GM23248 (cell line): ENCODE results near the gene GATD1. TPM values are rescaled to one million over a fixed set of nuclear protein-coding genes. Genes with fewer than 3 reads are reported as not detected.

Experiments used
- DNase-seq: peaks from one replicate; pipeline ENCODE4 v3.0.0-alpha.2; 2015
- H2AFZ ChIP-seq: fragments of 200-600 bp; sonication (generic); 2 replicates; pipeline ENCODE4 v1.6.1; 2016; ENCODE audit warnings: antibody characterized with exemption
- H3F3A ChIP-seq: fragments of 200-600 bp; sonication (generic); 2 replicates; pipeline ENCODE4 v1.6.1; 2016; ENCODE audit warnings: mild to moderate bottlenecking, antibody characterized with exemption, mixed run types; ENCODE audit not compliant: insufficient read depth
- H3K27ac ChIP-seq: fragments of 200-600 bp; sonication (generic); 2 replicates; pipeline ENCODE4 v1.5.1; 2016; ENCODE audit warnings: mild to moderate bottlenecking
- H3K27me3 ChIP-seq: fragments of 200-600 bp; sonication (generic); replicated peaks from 2 replicates; pipeline ENCODE4 v1.6.1; 2016; ENCODE audit warnings: mild to moderate bottlenecking; ENCODE audit not compliant: insufficient read depth
- H3K36me3 ChIP-seq: fragments of 200-600 bp; sonication (generic); 2 replicates; pipeline ENCODE4 v1.6.1; 2016; ENCODE audit warnings: low read depth, mild to moderate bottlenecking
- H3K4me1 ChIP-seq: fragments of 200-600 bp; sonication (generic); 2 replicates; pipeline ENCODE4 v1.6.1; 2016; ENCODE audit warnings: mild to moderate bottlenecking; ENCODE audit not compliant: insufficient read depth
- H3K4me2 ChIP-seq: fragments of 200-600 bp; sonication (generic); one replicate; pipeline ENCODE4 v1.6.1; 2016; ENCODE audit warnings: mild to moderate bottlenecking; ENCODE audit not compliant: unreplicated experiment
- H3K4me3 ChIP-seq: fragments of 200-600 bp; sonication (generic); 2 replicates; pipeline ENCODE4 v1.5.1; 2016; ENCODE audit warnings: mild to moderate bottlenecking
- H3K79me2 ChIP-seq: fragments of 200-600 bp; sonication (generic); 2 replicates; pipeline ENCODE4 v1.6.1; 2016; ENCODE audit warnings: mild to moderate bottlenecking; ENCODE audit not compliant: insufficient read depth
- H3K9ac ChIP-seq: fragments of 200-600 bp; sonication (generic); 2 replicates; pipeline ENCODE4 v1.6.1; 2016; ENCODE audit warnings: mild to moderate bottlenecking
- H3K9me2 ChIP-seq: fragments of 200-600 bp; sonication (generic); 2 replicates; pipeline ENCODE4 v1.6.1; 2016; ENCODE audit warnings: mixed run types, mild to moderate bottlenecking, moderate library complexity; ENCODE audit not compliant: insufficient read depth
- H3K9me3 ChIP-seq: fragments of 200-600 bp; sonication (generic); one replicate; pipeline ENCODE4 v1.6.1; 2017; ENCODE audit warnings: low read depth
- H4K20me1 ChIP-seq: fragments of 200-600 bp; sonication (generic); 2 replicates; pipeline ENCODE4 v1.6.0; 2016; ENCODE audit not compliant: insufficient read depth
- EZH2 ChIP-seq: fragments of 200-600 bp; sonication (generic); IDR thresholded peaks from 2 replicates; pipeline ENCODE4 v1.6.1; 2018; ENCODE audit warnings: antibody characterized with exemption, mild to moderate bottlenecking; ENCODE audit not compliant: insufficient read depth, poor library complexity, severe bottlenecking
- EZH2phosphoT487 ChIP-seq: fragments of 200-600 bp; sonication (generic); IDR thresholded peaks from 2 replicates; pipeline ENCODE4 v1.6.1; 2018; ENCODE audit warnings: antibody characterized with exemption, moderate library complexity, mild to moderate bottlenecking, low read depth; ENCODE audit not compliant: insufficient read depth
- WGBS, 2 experiments: methylation state at CpG; one replicate each; pipeline ENCODE4 v1.1.6; 2015 to 2017; ENCODE audit warnings: low lambda C conversion rate in 2 of 2, low coverage in 1 of 2; ENCODE audit errors: missing lambda C conversion rate in 2 of 2; 5-methylcytosine and 5-hydroxymethylcytosine counted together
- in situ Hi-C: fragments of 300-500 bp; cut with MboI; formaldehyde crosslinking; loops from 2 replicates; pipeline ENCODE4 v1.15.0; 2020
- polyA plus RNA-seq: library from polyadenylated mRNA; unstranded; fragments of >200 nt; fragmentation: Nextera tagmentation; extraction: Ambion mirVana; gene quantifications from 2 replicates; pipeline ENCODE4 v1.2.1, GENCODE V29; 2016
- total RNA-seq: library from RNA; depleted of rRNA; stranded (reverse); fragments of >200 nt; shearing (Covaris generic); gene quantifications from 2 replicates; pipeline ENCODE4 v1.2.3, GENCODE V29; 2014

Gene GATD1
- total and polyA plus RNA-seq, 2 experiments from 2014 or later = 27.0 to 45.0 TPM

DNA sequence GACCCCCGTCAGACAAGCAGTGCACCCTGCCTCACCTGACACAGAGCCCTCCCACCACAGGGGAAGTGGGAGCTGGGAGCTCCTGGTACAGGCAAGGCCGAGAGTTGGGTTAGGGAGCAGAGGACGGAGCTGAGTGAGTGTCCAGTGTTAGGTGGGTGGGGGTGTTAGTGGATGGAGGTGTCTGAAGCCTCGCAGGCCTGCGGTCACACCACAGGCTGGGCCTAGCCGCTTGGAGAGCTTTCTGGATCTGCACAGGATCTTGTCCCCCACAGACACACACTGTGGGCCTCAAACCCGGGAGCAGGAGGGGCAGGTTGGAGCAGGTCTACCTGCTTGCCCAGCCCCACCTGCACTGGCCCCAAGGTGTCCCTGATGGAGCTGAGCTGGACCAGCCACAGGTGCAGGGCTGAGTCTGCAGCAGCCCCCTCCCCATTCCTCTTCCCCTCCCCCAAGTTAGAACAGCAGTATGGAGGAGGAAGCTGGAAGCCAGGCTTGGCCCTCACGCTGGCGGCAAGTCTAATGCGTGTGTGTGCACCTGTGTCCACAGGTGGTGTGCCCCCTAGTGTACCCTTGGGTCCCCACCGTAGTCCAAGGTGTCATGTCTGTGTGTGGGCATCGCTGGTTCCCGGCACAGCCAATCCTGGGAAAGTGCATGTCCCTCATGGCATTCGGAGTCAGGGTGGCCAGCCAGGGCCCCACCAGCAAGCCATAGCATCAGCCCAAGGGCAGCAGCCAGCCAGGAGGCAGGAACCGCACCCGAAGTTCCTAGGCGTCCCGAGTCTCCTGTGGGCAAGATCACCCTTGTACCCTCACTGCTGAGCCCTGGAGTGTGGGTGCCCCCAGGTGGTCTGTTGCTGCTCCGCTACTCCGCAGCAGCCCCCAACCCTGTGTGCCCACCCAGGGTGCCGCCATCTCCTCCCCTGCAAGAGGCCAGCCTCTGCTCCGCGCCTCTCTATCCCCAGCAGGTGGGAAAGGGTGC, 2.0 kb upstream of the GATD1 start:
- Histone ChIP-seq H3K79me2 (peaks cover 59% of the 10 kb centered on the region), H3K27ac (no peak overlapping the region)

DNA sequence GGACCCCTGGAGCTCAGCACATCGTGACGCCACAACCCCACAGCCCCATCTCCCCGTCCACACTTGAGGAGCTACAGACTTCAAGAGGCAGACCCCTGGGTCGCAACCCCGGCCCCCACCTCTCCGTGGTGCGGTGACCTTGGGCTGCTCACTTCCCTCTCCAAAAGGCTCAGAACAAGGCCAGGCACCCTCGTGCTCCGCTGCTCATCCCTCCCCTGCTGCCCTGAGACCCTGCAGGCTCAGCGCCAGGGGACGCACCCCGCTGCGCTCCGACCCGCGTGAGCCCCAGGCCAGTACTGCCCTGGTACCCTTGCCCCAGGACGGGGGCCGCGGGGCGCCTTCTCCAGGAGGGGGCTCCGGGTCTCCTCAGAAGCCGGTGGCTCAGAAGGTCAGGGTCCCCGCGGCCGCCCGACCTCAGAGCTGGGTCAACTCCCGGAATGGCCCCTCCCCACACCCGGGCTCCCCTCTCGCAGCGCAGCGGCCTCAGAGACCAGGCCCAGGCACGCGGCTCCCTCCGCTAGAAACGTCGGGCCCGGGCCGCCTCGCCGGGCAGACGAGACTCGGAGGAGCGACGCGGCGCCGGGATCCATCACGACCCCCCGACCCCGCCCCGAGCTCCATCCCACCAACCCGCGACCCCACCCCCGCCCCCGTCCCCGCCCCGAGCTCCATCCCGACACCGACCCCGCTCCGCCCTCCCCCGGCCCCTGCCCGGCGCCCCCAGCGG, 563 bp downstream of the GATD1 start:
- no peaks in the 10 kb centered on the region for H3K9me2 ChIP-seq
- no peaks in the 10 kb centered on the region for H3K36me3 ChIP-seq
- peak overlapping the region; percentile 86 for H3K4me3 ChIP-seq
- H3K9me3 ChIP-seq = no peaks in the 10 kb centered on the region
- H3K27me3 ChIP-seq = no peaks in the 10 kb centered on the region
- H3K27ac ChIP-seq = peak overlapping the region; percentile 56
- H2AFZ ChIP-seq = peak overlapping the region; percentile 84; the same call in 1 of the 2 replicates
- H3K79me2 ChIP-seq = peaks cover 84% of the 10 kb centered on the region
- H3K9ac ChIP-seq = peak overlapping the region; percentile 94
- no peaks in the 10 kb centered on the region for H4K20me1 ChIP-seq
- H3K4me1 ChIP-seq = peaks cover 15% of the 10 kb centered on the region
- peak overlapping the region; percentile 88 for H3K4me2 ChIP-seq
- 0 to 2% methylated on average over 38 to 60 of the region's 65 CpGs for WGBS, 2 experiments
- in situ Hi-C loops = no loop called here
- TF ChIP-seq EZH2 (no peak), EZH2phosphoT487 (no peak)
- DNase-seq = peak; percentile 73
- H3F3A ChIP-seq = 0 out of 2 replicates have a peak, but pooled peaks cover 3% of the 10 kb centered on the region

More for the DNA sequence above, 2.0 kb upstream of the GATD1 start:
- H3K9ac ChIP-seq = no peak overlapping the region
- H3F3A ChIP-seq = peaks cover 22% of the 10 kb centered on the region; the same call in 1 of the 2 replicates
- no peak overlapping the region for H3K4me2 ChIP-seq
- peaks cover 27% of the 10 kb centered on the region for H3K4me1 ChIP-seq
- H2AFZ ChIP-seq = no peak overlapping the region
- no peaks in the 10 kb centered on the region for H3K9me3 ChIP-seq
- H4K20me1 ChIP-seq = no peaks in the 10 kb centered on the region
- in situ Hi-C loops = no loop called here
- H3K4me3 ChIP-seq = no peak overlapping the region
- H3K36me3 ChIP-seq = no peaks in the 10 kb centered on the region
- no peaks in the 10 kb centered on the region for H3K9me2 ChIP-seq
- TF ChIP-seq EZH2 (no peak), EZH2phosphoT487 (no peak)
- WGBS, 2 experiments = 92 to 96% methylated on average over 23 of the region's 23 CpGs
- H3K27me3 ChIP-seq = no peaks in the 10 kb centered on the region
- DNase-seq = no peak

DNA sequence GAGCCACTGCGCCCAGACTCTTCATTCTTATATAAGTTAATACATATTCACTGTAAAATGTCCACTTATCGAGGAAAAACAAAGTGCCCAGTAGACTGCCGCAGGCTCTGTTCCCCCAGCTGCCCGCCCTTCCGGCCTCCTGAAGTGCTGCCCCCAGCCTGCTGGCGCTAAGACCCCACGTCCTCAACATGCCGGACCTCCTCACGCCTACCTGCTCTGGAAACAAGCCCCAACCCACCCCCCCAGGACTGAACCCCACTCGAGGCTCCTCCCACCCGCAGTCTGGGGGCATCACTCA, 1.1 kb downstream of the GATD1 start:
- no peaks in the 10 kb centered on the region for H3K9me2 ChIP-seq
- no peak overlapping the region for H2AFZ ChIP-seq
- H3K9me3 ChIP-seq = no peaks in the 10 kb centered on the region
- H3F3A ChIP-seq = 0 out of 2 replicates have a peak, but pooled peaks cover under 1% of the 10 kb centered on the region
- H3K4me1 ChIP-seq = peaks cover 15% of the 10 kb centered on the region
- peak overlapping the region; percentile 86 for H3K4me3 ChIP-seq
- in situ Hi-C loops = no loop called here
- TF ChIP-seq EZH2 = no peak
- TF ChIP-seq EZH2phosphoT487 = no peak
- H3K36me3 ChIP-seq = no peaks in the 10 kb centered on the region
- 5 to 9% methylated on average over 11 of the region's 11 CpGs for WGBS, 2 experiments
- peak overlapping the region; percentile 54 for H3K27ac ChIP-seq
- H3K4me2 ChIP-seq = peak overlapping the region; percentile 88
- H3K27me3 ChIP-seq = no peaks in the 10 kb centered on the region
- DNase-seq = peak; percentile 36
- peaks cover 87% of the 10 kb centered on the region for H3K79me2 ChIP-seq
- peak overlapping the region; percentile 94 for H3K9ac ChIP-seq
- no peaks in the 10 kb centered on the region for H4K20me1 ChIP-seq

DNA sequence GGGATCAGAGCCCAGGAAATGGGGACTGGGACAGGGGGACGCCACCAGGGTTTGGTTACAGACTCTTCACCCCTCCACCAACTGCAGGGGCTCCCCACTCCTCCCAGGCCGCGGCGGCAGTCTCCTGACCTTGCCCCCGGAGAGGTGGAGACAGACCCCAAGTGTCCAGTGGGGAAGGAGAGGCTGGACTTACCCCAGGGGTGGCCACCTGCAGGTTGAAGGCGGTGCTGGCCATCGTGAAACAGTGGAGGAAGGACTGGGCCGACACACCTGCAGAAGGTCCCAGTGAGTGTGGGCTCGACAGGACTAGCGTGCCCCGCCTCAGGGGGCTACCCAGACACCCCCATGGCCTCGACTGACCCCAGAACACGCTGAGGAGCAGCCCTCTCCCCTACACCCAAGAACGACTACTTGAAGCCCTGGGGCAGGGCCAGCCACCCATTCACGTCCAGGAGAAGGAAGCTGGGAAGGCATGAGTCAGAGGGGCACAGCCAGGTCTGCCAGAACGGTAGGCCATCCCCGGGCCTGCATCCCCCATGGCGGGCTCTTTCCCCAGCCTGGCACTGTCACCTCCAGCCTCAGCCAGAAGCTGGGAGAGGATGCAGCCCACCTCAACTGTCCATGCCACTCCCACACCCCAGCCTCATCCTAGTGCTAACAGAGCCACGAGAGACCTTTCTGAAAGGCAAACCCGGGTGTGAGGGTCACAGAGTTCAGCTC, 2.3 kb downstream of the GATD1 start:
- Histone ChIP-seq H3K4me2 (peak overlapping the region; percentile 88), H3F3A (no peaks in the 10 kb centered on the region), H3K79me2 (peaks cover 89% of the 10 kb centered on the region), H4K20me1 (no peaks in the 10 kb centered on the region), H3K36me3 (peaks cover 6% of the 10 kb centered on the region; the same call in 1 of the 2 replicates), H3K4me3 (peak overlapping the region; percentile 86), H3K4me1 (peaks cover 15% of the 10 kb centered on the region), H3K9me3 (no peaks in the 10 kb centered on the region), H3K27ac (peak overlapping the region; percentile 16; the same call in 1 of the 2 replicates), H3K9ac (peak overlapping the region; percentile 94), H3K9me2 (no peaks in the 10 kb centered on the region), H3K27me3 (no peaks in the 10 kb centered on the region), H2AFZ (no peak overlapping the region)
- 44 to 49% methylated on average over 19 to 20 of the region's 20 CpGs for WGBS, 2 experiments
- TF ChIP-seq EZH2 = no peak
- no peak for TF ChIP-seq EZH2phosphoT487
- DNase-seq = peak; percentile 78
- in situ Hi-C loops = no loop called here
